HG03159 (cell line): Measurements from ENCODE around the gene MUC6.
"Not testable (repeated sequence)": the region's sequence is repeated elsewhere in the genome, so short reads cannot be mapped to it uniquely, and the experiment has no call there.

Experiments used
- ATAC-seq: cut with Tn5 transposase; IDR thresholded peaks from one replicate; pipeline ENCODE4 v1.9.1; 2021; ENCODE audit warnings: mild to moderate bottlenecking, moderate library complexity; ENCODE audit not compliant: unreplicated experiment

MUC6 gene

DNA sequence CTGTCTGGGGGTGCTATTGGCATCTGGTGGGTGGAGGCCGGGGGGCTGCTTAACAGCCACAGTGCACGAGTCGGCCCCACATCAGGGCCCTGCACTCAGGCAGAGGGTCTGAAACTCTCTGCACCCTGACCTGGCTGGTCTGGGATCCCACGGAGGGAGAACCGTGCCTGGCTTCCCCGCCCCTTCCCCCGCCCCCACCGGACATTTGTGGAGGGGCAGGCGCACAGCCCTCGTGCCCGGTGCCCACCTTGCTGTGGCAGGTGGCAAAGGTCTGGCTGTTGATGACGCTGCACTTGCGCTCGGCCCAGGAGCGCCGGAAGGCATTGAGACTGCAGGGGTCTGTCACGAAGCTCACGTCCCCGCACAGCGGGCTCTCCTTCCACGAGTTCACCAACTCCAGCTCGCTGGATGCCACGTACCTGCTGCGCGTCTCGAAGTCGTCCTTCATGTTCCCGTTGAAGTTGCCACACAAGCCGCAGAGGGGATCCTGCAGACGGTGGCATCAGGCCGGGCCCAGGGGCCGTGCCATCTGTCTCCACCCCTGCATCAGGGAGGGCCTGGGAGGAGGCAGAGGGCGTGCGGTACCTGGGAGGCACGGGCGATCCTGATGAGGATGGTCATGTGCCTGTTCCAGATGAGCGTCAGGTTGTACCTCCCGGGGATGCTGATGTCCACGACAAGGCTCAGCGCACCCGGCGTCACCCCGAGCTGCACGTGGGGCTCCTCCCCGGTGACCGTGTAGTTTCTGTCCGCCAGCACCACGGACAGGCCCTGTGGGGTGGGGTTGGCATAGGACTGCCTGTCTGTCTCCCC lies 11.7 kb downstream of the MUC6 start:
- ATAC-seq: no peak

DNA sequence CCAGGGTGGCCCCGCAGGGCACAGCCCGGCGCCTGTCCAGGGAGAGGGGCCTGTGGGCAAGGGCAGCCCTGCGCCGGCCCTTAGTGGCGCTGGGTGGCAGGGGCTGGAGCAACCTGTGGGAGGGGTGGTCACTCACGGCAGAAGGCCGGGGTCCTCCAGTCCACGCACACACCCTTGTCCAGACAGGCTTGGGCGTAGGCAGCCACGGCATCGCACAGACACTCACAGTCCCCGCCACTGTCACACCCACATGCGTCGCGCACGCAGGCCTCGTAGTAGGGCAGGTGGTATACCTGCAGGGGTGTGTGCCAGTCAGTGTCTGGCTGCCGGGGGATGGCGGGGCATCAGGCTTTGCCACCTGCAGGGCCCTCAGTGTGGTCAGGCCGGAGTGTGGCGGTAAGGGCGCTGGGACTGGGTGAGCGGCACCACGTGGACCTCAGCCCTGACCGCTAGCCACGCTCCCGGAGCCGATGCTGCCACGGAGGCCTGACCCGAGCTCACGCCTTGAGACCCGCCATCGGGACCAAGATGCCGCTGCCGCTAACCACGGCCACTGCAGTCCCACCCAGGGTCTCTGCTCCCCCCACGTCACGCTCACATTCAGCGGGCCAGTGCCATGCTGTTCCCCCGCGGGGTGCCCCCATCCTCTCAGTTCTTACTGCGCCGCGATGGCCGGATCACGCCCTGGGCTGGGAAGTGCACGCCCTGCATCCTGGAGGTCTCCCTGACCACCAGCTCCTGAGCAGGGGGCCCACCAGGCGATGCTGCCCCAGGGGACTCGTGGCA lies 12.5 kb downstream of the MUC6 start:
- no peak for ATAC-seq

DNA sequence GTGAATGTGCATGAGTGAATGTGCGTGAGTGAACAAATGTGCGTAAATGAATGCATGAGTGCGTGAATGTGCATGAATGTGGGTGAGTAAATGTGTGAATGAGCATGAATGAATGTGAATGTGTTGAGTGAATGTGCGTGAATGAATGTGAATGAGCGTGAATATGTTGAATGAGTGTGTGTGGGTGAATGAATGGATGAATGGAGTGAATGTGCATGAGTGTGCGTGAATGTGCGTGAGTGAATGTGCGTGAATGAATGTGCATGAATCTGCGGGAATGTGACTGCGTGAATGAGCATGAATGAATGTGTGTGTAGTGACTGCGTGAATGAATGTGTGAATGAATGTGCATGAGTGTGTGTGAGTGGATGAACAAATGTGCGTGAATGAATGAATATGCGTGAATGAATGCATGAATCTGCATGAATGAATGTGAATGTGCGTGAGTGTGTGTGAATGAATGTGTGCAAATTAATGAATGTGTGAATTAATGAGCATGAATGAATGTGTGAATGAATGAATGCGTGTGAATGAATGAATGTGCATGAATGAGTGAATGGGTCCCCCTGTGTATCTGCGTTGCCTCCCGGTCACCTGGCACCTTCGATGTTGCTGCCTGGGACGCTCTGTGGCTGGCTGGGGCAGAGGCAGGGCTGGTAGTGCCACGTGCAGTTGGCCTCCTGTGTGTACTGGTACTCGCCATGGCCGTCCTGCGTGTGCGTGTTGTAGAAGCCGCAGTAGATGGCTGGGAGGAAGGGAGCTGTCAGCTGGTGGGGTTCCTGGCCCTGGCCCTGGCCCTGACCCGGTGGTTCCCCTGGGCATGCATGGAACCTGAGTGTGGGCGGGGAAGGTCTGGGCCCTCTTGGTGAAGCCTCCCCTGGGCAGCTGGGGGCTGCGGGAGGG lies 13.4 kb downstream of the MUC6 start:
- ATAC-seq: no peak

DNA sequence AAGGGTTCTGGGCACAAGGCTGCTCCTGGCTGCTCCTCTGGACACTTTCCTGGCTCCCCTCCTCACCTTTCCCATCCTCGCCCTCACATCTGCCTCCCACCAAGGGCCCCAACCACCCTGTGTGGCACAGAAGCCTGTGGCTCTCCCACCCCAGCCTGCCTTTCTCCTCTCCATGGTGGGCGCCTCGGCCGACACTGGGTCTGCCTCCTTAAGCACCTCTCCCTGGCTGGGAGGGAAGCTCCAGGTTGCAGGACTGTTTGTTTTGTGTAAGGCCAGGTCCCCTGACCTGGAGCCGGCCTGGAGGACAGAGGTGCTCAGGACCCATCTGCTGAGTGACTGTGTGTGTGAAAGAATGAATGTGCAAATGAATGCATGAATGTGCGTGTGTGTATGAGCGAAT lies 14.1 kb downstream of the MUC6 start:
- no peak for ATAC-seq

DNA sequence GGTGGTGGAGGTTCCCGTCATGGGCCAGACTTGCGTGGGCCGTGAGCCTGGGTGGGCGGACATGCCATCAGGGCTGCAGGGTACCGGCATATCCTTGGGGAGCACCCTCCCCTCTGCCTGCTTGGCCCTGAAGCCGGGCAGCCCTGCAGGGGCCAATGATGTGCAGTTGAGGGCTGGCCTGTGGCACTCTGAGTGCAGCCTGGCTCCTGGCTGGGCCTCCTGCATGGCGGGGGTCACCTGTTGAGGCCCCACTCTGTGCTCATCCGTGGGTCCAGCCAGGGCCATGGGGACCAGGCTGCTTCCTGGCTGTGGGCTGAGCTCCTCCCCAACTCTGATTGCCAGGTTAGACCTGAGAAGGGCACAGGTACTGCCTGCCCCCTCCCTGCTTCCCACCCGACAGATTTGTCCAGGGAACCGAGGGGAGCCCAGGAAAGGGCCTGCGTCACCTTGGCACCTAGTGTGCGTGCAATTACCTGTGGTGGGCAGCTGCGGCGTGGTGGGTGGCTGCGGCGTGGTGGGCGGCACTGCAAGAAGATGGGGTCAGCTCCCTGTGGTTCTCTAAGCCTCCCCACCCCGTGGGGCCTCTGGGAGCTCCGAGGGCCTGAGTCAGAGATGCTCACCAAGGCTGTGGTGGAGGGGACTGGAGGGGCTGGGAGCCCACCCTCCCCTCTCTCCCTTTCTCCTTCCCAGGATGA lies 16.2 kb downstream of the MUC6 start:
- no peak for ATAC-seq

DNA sequence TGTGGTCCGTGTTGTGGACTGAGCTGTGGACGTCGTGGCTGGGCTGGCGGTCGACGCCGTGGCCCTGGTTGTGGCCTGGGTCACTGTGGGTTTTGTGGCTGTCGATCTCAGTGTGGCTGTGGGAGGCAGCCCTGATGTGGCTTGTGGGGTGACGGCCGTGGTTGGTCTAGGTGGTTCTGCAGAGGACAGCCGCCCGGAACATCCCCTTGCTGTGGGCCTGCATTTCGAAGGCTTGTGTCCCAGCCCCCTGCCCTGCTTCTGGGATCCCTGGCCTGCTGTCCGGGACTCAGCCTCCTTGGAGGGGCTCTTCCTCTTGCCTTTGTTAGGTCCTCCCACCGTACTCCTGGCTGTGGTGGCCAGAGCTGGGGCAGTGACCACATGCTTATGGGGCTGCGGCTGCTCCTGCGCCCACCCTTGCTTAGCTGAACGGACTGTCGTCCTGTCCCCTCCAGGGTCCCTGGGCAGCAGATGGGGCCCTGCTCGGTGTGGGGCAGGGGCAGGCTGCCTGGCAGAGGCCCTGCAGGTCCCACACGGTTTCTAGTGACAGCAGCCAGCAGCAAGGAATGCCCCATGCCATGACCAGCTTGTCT lies 17.1 kb downstream of the MUC6 start:
- no peak for ATAC-seq

DNA sequence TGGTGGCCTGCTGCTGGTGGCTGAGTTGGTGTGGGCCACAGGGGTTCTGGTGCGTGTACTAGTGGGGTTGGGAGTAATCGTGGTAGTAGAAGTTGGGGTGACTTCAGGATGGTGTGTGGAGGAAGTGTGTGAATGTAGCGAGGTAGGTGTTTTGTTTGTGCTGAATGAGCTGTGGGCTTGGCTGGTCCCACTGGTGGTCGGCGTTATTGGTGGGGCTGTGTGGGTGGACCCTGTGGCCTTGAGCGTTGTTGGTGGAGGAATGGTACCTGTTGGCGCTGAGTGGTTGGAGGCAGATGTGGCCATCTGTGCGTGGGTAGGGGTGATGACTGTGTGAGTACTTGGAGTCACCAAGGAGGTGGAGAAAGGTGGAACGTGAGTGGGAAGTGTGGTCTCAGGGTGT lies 18.4 kb downstream of the MUC6 start:
- ATAC-seq: no peak

DNA sequence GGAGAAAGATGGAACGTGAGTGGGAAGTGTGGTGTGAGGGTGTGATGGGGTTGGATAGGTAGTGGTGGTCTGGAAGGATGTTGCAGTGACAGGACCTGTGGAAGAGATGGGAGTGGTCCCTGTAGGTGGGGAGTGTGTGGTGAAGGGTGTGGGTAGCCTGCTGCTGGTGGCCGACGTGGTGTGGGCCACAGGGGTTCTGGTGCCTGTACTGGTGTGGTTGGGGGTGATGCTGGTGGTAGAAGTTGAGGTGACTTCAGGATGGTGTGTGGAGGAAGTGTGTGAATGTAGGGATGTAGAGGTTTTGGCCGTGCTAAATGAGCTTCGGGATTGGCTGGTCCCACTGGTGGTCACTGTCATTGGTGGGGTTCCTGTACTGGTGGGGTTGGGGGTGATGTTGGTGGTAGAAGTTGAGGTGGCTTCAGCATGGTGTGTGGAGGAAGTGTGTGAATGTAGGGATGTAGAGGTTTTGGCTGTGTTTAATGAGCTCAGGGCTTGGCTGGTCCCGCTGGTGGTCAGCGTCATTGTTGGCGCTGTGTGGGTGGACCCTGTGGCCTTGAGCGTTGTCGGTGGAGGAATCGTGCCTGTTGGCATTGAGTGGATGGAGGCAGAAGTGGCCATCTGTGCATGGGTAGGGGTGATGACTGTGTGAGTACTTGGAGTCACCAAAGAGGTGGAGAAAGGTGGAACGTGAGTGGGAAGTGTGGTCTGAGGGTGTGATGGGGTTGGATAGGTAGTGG lies 19.1 kb downstream of the MUC6 start:
- no peak for ATAC-seq

DNA sequence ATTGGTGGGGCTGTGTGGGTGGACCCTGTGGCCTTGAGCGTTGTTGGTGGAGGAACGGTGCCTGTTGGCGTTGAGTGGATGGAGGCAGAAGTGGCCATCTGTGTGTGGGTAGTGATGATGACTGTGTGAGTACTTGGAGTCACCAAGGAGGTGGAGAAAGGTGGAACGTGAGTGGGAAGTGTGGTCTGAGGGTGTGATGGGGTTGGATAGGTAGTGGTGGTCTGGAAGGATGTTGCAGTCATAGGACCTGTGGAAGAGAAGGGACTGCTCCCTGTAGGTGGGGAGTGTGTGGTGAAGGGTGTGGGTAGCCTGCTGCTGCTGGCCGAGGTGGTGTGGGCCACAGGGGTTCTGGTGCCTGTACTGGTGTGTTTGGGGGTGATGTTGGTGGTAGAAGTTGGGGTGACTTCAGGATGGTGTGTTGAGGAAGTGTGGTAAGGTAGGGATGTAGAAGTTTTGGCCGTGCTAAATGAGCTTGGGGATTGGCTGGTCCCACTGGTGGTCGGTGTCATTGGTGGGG lies 19.9 kb downstream of the MUC6 start:
- not testable (repeated sequence) for ATAC-seq

DNA sequence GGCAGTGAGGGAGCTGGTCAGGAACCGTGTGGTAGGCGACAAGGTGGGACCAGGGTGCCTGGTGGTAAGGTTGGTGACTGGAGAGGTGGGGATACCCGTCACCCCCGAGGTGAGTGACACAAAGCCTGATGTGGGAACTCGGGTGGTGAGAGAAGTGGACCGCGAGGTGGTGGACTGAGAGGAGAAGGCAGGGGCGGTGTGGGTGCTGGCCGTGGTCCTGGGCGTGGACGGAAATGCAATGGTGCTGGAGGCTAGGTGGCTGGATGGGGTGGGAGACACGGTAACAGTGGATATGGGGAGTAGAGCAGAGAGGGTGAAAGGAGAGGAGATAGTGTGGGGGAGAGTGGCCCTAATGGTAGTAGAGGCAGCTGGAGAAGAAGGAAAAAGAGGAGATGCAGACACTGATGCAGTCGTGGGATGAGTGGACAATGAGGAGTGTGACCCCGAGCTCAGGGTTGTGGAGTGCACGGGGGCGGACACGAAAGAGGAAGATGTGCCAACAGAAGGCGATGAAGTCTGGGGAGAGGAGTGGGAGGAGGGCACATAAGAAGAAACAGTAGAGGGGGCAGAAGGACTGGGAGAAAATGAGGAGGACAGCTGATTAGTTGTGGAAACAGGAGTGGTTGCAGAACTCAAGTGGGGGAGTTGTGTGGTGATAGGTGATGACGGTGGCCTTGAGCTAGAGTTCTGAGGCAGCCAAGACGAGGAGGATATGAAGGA lies 20.5 kb downstream of the MUC6 start:
- ATAC-seq: no peak

DNA sequence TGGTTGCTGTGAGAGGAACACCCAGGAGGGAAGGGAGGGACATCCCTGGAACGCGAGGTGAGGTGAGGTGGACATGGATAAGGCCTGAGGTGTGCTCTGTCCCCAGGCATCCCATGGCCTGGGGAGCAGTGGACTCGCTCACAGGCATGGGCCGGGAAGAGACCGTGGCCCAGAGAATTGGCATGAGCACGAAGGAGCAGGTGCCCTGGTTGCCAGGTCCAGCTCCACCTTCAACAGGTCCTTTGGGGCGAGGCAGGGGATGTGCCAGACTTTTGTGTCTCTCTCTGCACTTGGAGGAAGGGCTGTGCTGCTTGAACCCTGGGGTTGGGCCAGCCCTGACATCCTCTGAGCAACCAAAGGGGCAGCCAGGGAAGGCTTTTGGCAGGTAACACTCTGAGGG lies 21.5 kb downstream of the MUC6 start:
- no peak for ATAC-seq

DNA sequence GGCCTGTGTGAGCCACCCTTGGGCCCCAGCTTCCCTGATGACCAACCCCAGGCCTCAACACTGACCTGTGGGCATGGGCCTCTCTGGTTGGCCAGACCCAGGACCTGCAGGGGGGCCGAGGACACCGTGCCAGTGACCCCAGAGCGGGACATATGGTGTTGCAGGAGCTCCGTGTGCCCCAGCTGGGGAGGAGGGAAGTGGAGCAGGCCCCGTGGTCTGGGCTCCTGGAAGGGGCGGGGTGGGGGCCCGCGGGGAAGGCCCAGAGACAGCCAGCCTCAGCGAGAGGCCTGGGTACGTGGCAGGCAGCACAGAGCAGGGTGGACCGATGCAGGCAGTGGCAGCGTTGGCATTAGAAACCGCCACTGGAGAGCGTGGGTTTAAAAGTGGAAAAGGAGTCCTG lies 22.2 kb downstream of the MUC6 start:
- no peak for ATAC-seq

DNA sequence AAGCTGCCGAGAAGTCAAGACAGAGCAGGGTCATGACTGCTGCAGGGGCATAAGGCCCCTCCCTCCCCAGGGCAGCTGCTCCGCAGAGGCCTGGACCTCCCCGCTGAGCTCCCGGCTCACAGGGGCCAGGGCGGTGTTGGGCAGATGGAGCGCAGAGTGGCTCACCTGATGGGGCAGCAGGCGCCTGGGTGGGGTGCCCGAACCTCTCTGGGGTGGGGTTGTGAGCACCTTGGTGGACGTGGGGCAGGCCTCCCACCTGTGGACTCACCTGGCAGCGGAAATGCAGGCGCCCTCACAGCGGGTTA lies 22.9 kb downstream of the MUC6 start:
- no peak for ATAC-seq

DNA sequence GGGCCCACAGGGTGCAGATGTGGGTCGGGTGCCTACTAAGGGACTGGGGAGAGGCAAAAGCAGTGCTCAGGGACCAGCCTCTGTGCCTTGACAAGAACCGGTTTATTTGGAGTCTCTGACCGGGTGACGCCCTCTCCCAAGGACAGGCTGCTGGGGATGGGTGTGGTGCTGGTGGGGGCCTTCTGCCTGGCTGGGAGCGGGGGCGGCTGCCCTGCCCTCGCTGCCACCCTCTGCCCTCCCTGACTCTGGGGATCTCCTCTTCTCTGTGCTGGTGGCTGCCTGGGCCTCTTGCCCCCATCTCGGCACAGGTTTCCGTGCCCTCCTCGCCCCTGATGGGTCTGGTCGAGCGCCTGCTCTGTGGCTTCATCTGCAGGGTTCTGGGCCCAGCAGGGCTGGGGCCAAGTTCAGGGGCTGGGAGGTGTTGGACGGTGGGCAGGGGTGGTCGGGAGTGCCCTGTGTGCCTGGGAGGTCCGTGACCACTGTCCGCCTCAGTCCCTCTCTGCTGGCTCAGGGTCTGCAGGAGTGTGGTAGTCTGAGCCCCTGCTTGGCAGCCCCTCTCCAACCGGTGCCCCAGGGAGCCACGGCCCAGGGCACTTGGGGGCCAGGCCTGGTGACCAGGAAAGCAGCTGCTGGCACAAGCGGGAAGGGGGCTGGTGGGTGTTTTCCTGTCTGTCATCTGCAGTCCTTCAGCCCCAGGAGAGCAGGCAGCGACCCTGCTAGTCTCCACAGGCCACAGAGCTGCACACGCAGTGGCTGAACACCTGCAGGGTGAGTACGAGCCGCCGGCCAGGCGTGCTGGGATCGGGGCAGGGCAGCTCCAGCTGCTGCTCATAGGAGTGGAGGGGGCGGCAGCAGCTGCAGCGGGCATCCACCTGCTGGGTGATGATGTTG lies 23.5 kb downstream of the MUC6 start:
- ATAC-seq: no peak

DNA sequence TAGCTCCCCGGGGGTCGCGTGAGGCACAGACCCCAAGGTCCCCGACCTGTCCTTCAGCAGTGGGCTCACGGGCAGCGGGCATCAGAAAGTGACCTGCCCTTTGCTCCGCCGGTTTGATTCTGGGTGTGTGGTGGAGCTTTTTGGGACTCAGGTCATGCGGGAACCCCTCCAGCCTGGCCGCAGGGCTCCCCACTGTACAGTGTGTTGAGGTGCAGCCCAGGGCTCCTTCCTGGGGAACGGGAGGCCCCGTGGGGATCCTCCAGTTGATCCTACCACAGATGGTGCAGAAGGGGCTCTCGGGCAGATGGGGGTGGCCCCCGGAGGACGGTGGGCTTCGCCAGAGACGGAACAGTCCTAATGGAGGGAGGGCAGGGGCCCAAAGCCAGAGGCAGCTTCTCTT lies 24.2 kb downstream of the MUC6 start:
- no peak for ATAC-seq

DNA sequence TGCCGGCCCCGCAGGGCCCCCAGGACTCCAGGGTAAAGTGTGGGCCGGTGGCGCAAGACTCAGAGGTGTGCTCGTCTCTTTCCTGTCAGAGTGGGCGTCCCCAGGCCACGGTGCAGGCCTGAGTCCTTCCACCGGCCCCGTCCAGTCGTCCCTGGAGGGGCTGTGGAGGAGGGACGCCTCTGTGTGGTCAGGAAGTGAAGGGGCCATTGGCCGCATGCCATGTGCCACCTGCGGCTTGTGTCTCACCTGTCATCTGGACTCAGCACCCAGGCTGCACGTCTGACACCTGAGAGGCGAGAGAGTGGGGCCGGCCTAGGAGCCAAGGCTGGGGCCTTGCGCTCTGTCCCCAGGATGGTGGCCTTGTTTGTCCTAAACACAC lies 25.2 kb downstream of the MUC6 start:
- ATAC-seq: no peak

DNA sequence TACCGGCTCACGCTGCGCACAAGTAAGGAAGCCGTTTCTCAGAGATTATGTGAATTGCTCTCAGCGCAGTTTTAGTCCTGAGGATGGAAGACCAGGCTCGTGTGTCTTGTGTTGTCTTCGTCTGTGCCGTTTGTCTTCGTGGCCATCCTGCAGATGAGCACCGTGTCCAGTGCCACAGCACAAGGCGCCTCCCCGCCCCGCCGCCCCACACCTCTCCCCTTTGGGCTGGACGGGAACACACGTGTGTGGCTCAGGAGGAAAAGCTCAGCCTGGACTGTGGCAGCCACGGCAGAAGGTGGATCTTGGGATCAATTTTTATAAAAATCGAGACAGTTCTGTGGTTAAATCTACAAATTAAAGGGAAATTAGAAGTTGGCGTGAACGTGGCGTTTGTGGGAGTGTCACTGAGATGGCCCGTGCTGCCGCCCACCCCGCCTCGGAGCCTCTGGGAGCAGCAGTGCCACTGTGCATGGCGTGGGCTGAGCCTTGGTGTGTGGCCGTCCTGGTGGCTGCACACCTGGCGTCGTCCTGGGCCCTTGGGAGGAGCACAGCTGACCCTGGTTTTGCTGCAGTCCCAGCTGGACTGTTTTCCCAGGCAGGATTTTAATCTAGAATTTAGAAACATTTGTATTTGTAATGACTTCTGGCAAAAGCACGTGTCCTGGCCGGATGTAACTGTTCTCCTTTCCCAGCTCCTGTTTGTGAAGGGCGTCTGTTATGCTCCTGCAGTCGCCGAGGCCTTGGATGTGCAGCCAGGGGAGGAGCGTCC lies 25.8 kb downstream of the MUC6 start:
- no peak for ATAC-seq
